ENCODE data around the gene RIF1.

Gene RIF1

DNA sequence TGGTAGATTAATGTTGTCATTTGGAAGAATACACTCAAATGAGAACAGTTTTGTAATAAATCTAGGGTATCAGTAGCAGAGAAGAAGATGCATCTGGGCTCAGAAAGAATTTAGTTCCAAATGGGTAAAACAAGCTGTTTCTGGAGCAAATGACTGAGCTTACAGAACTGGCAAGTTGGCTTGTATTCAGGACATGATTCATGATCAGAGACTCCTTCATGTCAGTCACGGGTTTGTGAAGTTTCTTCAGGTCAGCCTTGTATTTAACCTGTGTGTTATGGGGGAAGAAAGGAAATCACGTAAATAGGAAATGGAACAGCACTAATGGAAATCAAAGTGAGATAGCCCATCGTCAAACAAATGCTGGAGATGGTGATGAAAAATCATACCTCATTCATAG, 109.1 kb downstream of the RIF1 start:
- DNase-seq (ENCODE audit: low spot score), result no peak

DNA sequence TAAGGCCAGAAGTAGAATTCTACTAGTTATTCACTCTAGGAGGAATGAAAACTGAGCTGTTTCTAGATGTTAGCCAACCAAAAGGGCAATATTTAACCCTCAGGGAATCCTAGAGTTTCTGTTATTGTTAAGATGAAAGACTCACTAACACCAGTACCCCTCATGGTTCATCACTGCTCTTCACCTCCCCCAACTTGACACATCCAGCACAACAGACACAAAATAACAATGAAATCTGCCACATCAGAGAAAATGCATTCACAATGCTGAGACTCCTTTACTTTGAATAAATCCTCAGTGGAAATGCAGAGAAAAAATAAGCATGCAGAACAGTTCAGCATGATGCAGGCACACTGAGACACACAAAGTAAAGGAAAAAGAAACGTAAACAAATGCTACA, 111.3 kb downstream of the RIF1 start:
- no peak for DNase-seq (ENCODE audit: low spot score)

DNA sequence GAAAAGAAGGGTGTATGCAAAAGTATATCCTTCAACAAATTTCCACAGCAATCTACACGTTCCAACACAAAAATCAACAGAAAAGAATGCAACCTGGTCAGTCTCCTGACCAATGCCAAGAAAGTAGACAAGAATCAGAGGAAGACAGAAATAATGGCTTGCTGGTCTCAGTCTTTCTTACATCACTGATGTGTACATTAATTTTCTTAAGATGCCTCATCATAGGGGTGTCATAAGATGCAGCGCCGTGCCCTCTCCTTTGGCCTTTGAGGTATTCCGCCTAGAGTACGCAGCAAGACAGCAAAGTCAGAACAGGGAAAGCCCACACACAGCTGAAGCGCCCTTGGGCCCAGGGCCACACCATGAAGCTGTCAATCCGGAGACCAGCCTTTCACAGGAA, 112.9 kb downstream of the RIF1 start:
- DNase-seq (ENCODE audit: low spot score), result no peak

DNA sequence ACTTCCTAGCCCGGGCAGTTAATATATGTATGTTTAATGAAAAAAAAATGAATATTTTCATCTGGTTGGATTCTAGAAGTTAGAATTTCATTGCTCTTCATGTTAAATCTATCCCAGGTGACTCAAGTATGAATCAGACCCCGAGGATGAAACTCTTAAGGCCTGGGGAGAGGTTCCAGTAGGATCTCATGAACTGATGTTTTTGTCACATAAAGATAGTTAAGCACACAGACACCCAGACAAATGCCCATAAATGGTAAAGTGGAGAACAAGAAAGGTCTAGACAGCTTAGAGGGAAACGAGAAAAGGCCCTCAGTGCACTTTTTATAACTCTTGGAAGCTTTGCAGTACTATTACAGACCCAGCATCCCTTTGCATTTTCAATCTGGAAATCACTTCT, 114.1 kb downstream of the RIF1 start:
- DNase-seq (ENCODE audit: low spot score), result no peak

DNA sequence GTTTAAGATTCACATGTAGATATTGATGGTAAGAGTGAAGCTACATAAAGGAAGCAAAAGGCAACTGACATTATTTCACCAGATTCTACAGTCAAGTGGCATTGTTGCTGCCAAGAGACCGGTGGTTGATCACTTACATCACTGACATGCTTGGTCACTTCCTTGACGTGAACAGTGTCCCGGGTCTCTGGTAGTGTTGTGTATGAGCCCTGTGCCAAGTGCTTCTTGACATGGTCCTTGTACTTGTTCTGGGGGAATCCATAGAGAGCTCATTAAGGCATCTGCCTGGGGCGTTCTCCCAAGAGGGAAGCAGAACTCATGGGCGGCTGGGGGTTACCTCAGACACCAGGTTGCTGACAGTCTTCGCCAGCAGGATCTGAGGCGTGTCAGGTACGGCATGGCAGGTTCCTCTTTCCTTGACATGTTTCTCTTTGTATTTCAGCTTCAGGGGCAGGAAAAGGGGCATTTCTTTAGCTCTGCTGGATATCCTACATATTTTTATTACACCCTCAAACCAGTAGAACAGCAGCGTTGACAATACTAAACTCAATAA, 116.2 kb downstream of the RIF1 start:
- DNase-seq (ENCODE audit: low spot score), result no peak

- DNase-seq (ENCODE audit: low spot score), result no peak
These were observed 116.9 kb downstream of the RIF1 start for GRCh38 chr2:151526572-151527090.

Data from CD4-positive, alpha-beta T cell treated with Interleukin-6 at 100 ng/mL for 8 hours (primary cell).